KMS-11 (cell line): Measurements from ENCODE around the gene CT45A9.
"Not testable (repeated sequence)": the region's sequence is repeated elsewhere in the genome, so short reads cannot be mapped to it uniquely, and the experiment has no call there.

Experiments
- H2AFZ ChIP-seq: fragments of 200-600 bp; sonication (generic); 2 replicates; pipeline ENCODE4 v1.6.1; 2016; ENCODE audit warnings: antibody characterized with exemption, mixed run types, low read depth
- H3K27ac ChIP-seq: fragments of 200-600 bp; sonication (generic); 2 replicates; pipeline ENCODE4 v1.6.1; 2016; ENCODE audit warnings: mild to moderate bottlenecking, mixed run types
- H3K27me3 ChIP-seq: fragments of 200-600 bp; sonication (generic); 2 replicates; pipeline ENCODE4 v1.6.1; 2017; ENCODE audit warnings: mild to moderate bottlenecking, low read depth, mixed run types, moderate library complexity; ENCODE audit not compliant: insufficient read depth
- H3K36me3 ChIP-seq: fragments of 200-600 bp; sonication (generic); 2 replicates; pipeline ENCODE4 v1.6.1; 2017; ENCODE audit warnings: mild to moderate bottlenecking, mixed run types; ENCODE audit not compliant: insufficient read depth
- H3K4me1 ChIP-seq: fragments of 200-600 bp; sonication (generic); 2 replicates; pipeline ENCODE4 v1.6.1; 2016; ENCODE audit warnings: mild to moderate bottlenecking, low read depth, mixed run types; ENCODE audit not compliant: poor library complexity, severe bottlenecking
- H3K4me2 ChIP-seq: fragments of 200-600 bp; sonication (generic); 2 replicates; pipeline ENCODE4 v1.7.0; 2016; ENCODE audit warnings: mild to moderate bottlenecking, mixed run types
- H3K4me3 ChIP-seq: fragments of 200-600 bp; sonication (generic); IDR thresholded peaks from 2 replicates; pipeline ENCODE4 v1.6.1; 2017; ENCODE audit warnings: low read depth, low read length, mixed read lengths; ENCODE audit not compliant: insufficient read depth
- H3K79me2 ChIP-seq: fragments of 200-600 bp; sonication (generic); 2 replicates; pipeline ENCODE4 v1.6.1; 2016; ENCODE audit warnings: low read depth, mixed run types; ENCODE audit not compliant: insufficient read depth
- H3K9ac ChIP-seq: fragments of 200-600 bp; sonication (generic); 2 replicates; pipeline ENCODE4 v1.6.1; 2016; ENCODE audit warnings: mild to moderate bottlenecking, mixed run types
- H4K20me1 ChIP-seq: fragments of 200-600 bp; sonication (generic); 2 replicates; pipeline ENCODE4 v1.6.1; 2016; ENCODE audit warnings: mild to moderate bottlenecking, mixed run types; ENCODE audit not compliant: insufficient read depth
- TF ChIP-seq, protein P1 (sequence below): fragments of 200-600 bp; sonication (generic); conservative IDR thresholded peaks from 2 replicates; pipeline ENCODE4 v1.6.1; 2017; ENCODE audit warnings: low read depth, mild to moderate bottlenecking, antibody characterized with exemption, low read length, moderate library complexity, mixed read lengths

The CT45A9 gene

GRCh38 chrX:135892781-135893180, 21.2 kb upstream of the CT45A9 start:
- H3K79me2 ChIP-seq: no peaks in the 10 kb centered on the region
- H3K36me3 ChIP-seq: no peaks in the 10 kb centered on the region
- H3K27me3 ChIP-seq: no peaks in the 10 kb centered on the region
- no peak overlapping the region for H3K27ac ChIP-seq
- no peaks in the 10 kb centered on the region for H3K4me1 ChIP-seq
- H3K4me2 ChIP-seq: no peak overlapping the region
- TF ChIP-seq, protein P1, sequence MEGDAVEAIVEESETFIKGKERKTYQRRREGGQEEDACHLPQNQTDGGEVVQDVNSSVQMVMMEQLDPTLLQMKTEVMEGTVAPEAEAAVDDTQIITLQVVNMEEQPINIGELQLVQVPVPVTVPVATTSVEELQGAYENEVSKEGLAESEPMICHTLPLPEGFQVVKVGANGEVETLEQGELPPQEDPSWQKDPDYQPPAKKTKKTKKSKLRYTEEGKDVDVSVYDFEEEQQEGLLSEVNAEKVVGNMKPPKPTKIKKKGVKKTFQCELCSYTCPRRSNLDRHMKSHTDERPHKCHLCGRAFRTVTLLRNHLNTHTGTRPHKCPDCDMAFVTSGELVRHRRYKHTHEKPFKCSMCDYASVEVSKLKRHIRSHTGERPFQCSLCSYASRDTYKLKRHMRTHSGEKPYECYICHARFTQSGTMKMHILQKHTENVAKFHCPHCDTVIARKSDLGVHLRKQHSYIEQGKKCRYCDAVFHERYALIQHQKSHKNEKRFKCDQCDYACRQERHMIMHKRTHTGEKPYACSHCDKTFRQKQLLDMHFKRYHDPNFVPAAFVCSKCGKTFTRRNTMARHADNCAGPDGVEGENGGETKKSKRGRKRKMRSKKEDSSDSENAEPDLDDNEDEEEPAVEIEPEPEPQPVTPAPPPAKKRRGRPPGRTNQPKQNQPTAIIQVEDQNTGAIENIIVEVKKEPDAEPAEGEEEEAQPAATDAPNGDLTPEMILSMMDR: no peak
- no peak overlapping the region for H2AFZ ChIP-seq
- H3K9ac ChIP-seq: no peak overlapping the region
- H4K20me1 ChIP-seq: no peaks in the 10 kb centered on the region
- no peak overlapping the region for H3K4me3 ChIP-seq

DNA sequence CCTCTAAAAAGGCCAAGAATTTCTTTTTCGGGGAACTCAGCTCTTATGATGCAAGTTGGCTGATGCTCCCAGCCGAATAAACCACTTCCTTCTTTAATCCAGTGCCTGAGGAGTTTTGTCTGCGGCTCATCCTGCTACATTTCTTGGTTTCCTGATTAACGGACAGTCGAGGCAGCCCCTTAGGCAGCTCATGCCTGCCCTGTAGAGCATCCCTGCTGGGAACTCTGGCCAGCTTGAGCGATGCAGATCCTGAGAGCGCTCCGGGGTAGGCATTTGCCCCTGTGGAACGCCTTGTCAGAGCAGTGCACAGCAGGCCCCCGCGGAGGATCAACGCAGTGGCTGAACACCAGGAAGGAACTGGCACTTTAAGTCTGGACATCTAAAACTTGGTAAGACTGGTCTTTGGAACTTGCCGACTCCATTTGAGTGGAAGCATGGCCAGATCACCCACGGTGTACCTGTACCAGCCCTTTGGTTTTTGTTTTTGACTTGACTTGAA, 18.5 kb upstream of the CT45A9 start:
- no peaks in the 10 kb centered on the region for H3K4me1 ChIP-seq
- H3K79me2 ChIP-seq: no peaks in the 10 kb centered on the region
- no peak overlapping the region for H3K9ac ChIP-seq
- no peaks in the 10 kb centered on the region for H3K27me3 ChIP-seq
- TF ChIP-seq, protein P1: no peak
- H3K4me3 ChIP-seq: no peak overlapping the region
- H4K20me1 ChIP-seq: no peaks in the 10 kb centered on the region
- H3K4me2 ChIP-seq: no peak overlapping the region
- no peak overlapping the region for H2AFZ ChIP-seq
- H3K36me3 ChIP-seq: no peaks in the 10 kb centered on the region
- H3K27ac ChIP-seq: no peak overlapping the region

GRCh38 chrX:135888976-135889375, 17.4 kb upstream of the CT45A9 start:
- not testable (repeated sequence) for H3K27ac ChIP-seq, H3K4me1 ChIP-seq, H3K27me3 ChIP-seq, H3K4me2 ChIP-seq, H4K20me1 ChIP-seq, H3K36me3 ChIP-seq, H2AFZ ChIP-seq, H3K9ac ChIP-seq, H3K4me3 ChIP-seq, H3K79me2 ChIP-seq
- TF ChIP-seq, protein P1: 0 out of 2 replicates have a peak, but pooled peaks have one; percentile 25

GRCh38 chrX:135888230-135888629, 16.6 kb upstream of the CT45A9 start:
- not testable (repeated sequence) for H2AFZ ChIP-seq, H3K4me1 ChIP-seq, H4K20me1 ChIP-seq, H3K27me3 ChIP-seq, H3K79me2 ChIP-seq, H3K27ac ChIP-seq, H3K4me3 ChIP-seq, H3K36me3 ChIP-seq, H3K4me2 ChIP-seq, H3K9ac ChIP-seq

DNA sequence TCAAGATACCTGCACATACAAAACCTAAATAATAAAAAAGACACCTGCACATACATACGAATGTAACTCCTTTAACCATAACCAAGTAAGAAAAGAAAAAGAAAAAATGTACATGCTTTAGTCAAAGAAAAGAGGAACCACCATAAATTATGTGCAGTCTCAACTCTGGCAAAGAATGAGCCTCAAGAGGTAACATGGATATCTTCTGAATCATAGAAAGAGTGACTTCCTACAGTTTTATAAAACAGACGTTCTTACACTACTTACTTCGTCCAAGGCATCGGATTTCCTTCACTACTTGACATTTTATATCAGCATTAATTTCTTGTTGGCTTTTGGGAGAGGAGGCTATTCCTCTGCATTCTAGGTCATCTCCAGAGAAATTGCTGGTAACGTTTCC, 11.1 kb upstream of the CT45A9 start:
- not testable (repeated sequence) for H3K27me3 ChIP-seq, H3K4me2 ChIP-seq, H3K36me3 ChIP-seq, H3K4me3 ChIP-seq, H3K9ac ChIP-seq, H4K20me1 ChIP-seq, H3K79me2 ChIP-seq, H3K4me1 ChIP-seq, H3K27ac ChIP-seq, H2AFZ ChIP-seq

DNA sequence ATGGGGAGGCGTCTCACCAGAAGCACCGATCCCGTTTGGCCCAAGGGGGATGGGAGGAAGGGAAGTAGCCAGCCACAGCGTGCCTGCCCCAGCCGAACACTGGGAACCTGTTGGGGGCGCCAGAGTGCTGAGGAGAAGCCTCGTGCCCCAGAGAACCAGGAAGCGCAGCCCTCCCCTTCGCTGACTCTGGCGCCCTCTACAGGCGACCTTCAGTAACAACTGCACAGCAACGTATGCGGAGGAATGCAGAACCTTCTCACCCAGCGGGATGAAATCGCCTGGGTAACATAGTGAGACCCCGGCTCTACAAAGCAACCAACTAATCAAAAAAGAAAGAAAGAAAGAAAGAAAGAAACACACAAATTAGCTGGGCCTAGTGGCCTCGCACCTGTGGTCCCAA, 17.2 kb downstream of the CT45A9 start, which contains the start of gene CT45A8:
Gene CT45A8, minus strand, starts transcription at position 101 of the 400 bp plus-strand sequence. CDS start 3,755 bp downstream, outside the sequence.
- not testable (repeated sequence) for H3K4me3 ChIP-seq, H4K20me1 ChIP-seq, H3K27me3 ChIP-seq, H3K36me3 ChIP-seq, H2AFZ ChIP-seq, H3K4me1 ChIP-seq, H3K9ac ChIP-seq, H3K4me2 ChIP-seq, H3K79me2 ChIP-seq, H3K27ac ChIP-seq

DNA sequence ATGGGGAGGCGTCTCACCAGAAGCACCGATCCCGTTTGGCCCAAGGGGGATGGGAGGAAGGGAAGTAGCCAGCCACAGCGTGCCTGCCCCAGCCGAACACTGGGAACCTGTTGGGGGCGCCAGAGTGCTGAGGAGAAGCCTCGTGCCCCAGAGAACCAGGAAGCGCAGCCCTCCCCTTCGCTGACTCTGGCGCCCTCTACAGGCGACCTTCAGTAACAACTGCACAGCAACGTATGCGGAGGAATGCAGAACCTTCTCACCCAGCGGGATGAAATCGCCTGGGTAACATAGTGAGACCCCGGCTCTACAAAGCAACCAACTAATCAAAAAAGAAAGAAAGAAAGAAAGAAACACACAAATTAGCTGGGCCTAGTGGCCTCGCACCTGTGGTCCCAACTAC, 34.4 kb downstream of the CT45A9 start, which contains the start of gene CT45A7:
Gene CT45A7, minus strand, starts transcription at position 101 of the 400 bp plus-strand sequence. CDS start 3,747 bp downstream, outside the sequence.
- not testable (repeated sequence) for H4K20me1 ChIP-seq, H2AFZ ChIP-seq, H3K36me3 ChIP-seq, H3K4me2 ChIP-seq, H3K27ac ChIP-seq, H3K27me3 ChIP-seq, H3K79me2 ChIP-seq, H3K9ac ChIP-seq, H3K4me1 ChIP-seq, H3K4me3 ChIP-seq

DNA sequence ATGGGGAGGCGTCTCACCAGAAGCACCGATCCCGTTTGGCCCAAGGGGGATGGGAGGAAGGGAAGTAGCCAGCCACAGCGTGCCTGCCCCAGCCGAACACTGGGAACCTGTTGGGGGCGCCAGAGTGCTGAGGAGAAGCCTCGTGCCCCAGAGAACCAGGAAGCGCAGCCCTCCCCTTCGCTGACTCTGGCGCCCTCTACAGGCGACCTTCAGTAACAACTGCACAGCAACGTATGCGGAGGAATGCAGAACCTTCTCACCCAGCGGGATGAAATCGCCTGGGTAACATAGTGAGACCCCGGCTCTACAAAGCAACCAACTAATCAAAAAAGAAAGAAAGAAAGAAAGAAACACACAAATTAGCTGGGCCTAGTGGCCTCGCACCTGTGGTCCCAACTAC, 51.7 kb downstream of the CT45A9 start, which contains the start of gene CT45A2:
Gene CT45A2, minus strand, starts transcription at position 101 of the 400 bp plus-strand sequence. CDS start 3,747 bp downstream, outside the sequence.
- not testable (repeated sequence) for H3K4me3 ChIP-seq, H4K20me1 ChIP-seq, H3K9ac ChIP-seq

More for the DNA sequence above, 51.7 kb downstream of the CT45A9 start, which contains the start of gene CT45A2:
- not testable (repeated sequence) for H3K27me3 ChIP-seq, H2AFZ ChIP-seq, H3K4me1 ChIP-seq, H3K4me2 ChIP-seq, H3K36me3 ChIP-seq, H3K79me2 ChIP-seq, H3K27ac ChIP-seq
